PC-3 (cell line): ENCODE results near the gene RNLS.

Source experiments
- EZH2phosphoT487 ChIP-seq: fragments of 300-600 bp; sonication (generic); IDR thresholded peaks from 2 replicates; pipeline ENCODE4 v1.6.1; 2018; ENCODE audit warnings: mild to moderate bottlenecking, antibody characterized with exemption, low read length, borderline replicate concordance
- TF ChIP-seq, protein P1 (sequence below): fragments of 300-600 bp; sonication (generic); conservative IDR thresholded peaks from 2 replicates; pipeline ENCODE4 v1.5.1; 2017; ENCODE audit warnings: antibody characterized with exemption, low read depth, mild to moderate bottlenecking, low read length

DNA sequence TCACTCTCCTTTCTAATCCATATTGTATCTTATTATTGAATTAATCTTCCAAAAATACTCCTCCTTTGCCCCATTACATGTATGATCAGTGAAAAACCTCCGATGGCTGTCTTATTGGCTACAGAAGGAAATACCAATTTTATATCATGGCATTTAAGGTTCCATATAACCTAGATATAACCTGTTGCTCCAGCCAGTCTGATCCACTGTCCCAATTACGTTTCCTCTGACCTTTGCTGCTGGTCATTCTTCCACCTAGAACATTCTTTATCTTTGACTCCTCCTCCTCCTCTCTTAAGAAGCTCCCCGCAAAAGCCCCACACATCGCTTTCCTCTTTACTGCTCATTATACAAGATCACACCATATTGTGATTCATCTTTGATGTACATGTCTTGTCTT, 161.5 kb downstream of the RNLS start:
- TF ChIP-seq, protein P1, sequence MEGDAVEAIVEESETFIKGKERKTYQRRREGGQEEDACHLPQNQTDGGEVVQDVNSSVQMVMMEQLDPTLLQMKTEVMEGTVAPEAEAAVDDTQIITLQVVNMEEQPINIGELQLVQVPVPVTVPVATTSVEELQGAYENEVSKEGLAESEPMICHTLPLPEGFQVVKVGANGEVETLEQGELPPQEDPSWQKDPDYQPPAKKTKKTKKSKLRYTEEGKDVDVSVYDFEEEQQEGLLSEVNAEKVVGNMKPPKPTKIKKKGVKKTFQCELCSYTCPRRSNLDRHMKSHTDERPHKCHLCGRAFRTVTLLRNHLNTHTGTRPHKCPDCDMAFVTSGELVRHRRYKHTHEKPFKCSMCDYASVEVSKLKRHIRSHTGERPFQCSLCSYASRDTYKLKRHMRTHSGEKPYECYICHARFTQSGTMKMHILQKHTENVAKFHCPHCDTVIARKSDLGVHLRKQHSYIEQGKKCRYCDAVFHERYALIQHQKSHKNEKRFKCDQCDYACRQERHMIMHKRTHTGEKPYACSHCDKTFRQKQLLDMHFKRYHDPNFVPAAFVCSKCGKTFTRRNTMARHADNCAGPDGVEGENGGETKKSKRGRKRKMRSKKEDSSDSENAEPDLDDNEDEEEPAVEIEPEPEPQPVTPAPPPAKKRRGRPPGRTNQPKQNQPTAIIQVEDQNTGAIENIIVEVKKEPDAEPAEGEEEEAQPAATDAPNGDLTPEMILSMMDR = no peak
- no peak for TF ChIP-seq EZH2phosphoT487
